ENCODE results near the gene ENKUR.
"Not testable (repeated sequence)": the region's sequence is repeated elsewhere in the genome, so short reads cannot be mapped to it uniquely, and the experiment has no call there.

Gene ENKUR

GRCh38 chr10:24973163-24973562 lies 42.8 kb downstream of the ENKUR start:
- DNase-seq (ENCODE audit: low spot score), result no peak

- DNase-seq (ENCODE audit: low spot score), result no peak
Observed at GRCh38 chr10:24971374-24971773, 44.6 kb downstream of the ENKUR start.

GRCh38 chr10:24969841-24970281 lies 46.1 kb downstream of the ENKUR start:
- DNase-seq (ENCODE audit: low spot score), result no peak

GRCh38 chr10:24968951-24969350 lies 47.0 kb downstream of the ENKUR start:
- DNase-seq (ENCODE audit: low spot score), result not testable (repeated sequence)

GRCh38 chr10:24968349-24968748 lies 47.6 kb downstream of the ENKUR start:
- no peak for DNase-seq (ENCODE audit: low spot score)

- DNase-seq (ENCODE audit: low spot score), result no peak
Observed at GRCh38 chr10:24966962-24967481, 48.9 kb downstream of the ENKUR start.

- no peak for DNase-seq (ENCODE audit: low spot score)
Observed at GRCh38 chr10:24965051-24965450, 50.9 kb downstream of the ENKUR start.

- DNase-seq (ENCODE audit: low spot score), result no peak
Observed at GRCh38 chr10:24963521-24964041, 52.4 kb downstream of the ENKUR start.

- DNase-seq (ENCODE audit: low spot score), result no peak
Observed at GRCh38 chr10:24962995-24963394, 53.0 kb downstream of the ENKUR start.

- DNase-seq (ENCODE audit: low spot score), result no peak
Observed at GRCh38 chr10:24961582-24961981, 54.4 kb downstream of the ENKUR start.

- no peak for DNase-seq (ENCODE audit: low spot score)
Observed at GRCh38 chr10:24959382-24959730, 56.6 kb downstream of the ENKUR start.

GRCh38 chr10:24958721-24959381 lies 57.1 kb downstream of the ENKUR start:
- DNase-seq (ENCODE audit: low spot score), result peak; percentile 72

GRCh38 chr10:24958091-24958720 lies 57.8 kb downstream of the ENKUR start:
- no peak for DNase-seq (ENCODE audit: low spot score)

GRCh38 chr10:24957624-24958051 lies 58.3 kb downstream of the ENKUR start:
- not testable (repeated sequence) for DNase-seq (ENCODE audit: low spot score)

- no peak for DNase-seq (ENCODE audit: low spot score)
Observed at GRCh38 chr10:24953675-24954074, 62.3 kb downstream of the ENKUR start.

- DNase-seq (ENCODE audit: low spot score), result peak; percentile 83
Observed at GRCh38 chr10:24952707-24953645, 63.0 kb downstream of the ENKUR start.

- DNase-seq (ENCODE audit: low spot score), result peak; percentile 83
Observed at GRCh38 chr10:24952143-24952706, 63.7 kb downstream of the ENKUR start, which contains the start of gene PRTFDC1. Gene PRTFDC1, minus strand, starts transcription at chr10:24952606. Its CDS starts 31 bp downstream, at chr10:24952575.

- DNase-seq (ENCODE audit: low spot score), result no peak
Observed at GRCh38 chr10:24951201-24952142, 64.5 kb downstream of the ENKUR start.

- no peak for DNase-seq (ENCODE audit: low spot score)
Observed at GRCh38 chr10:24950439-24950838, 65.5 kb downstream of the ENKUR start.

- no peak for DNase-seq (ENCODE audit: low spot score)
Observed at GRCh38 chr10:24949616-24950015, 66.3 kb downstream of the ENKUR start.
